PC-3 (cell line): ENCODE measurements around the gene GINS2. TPM values are rescaled to one million over a fixed set of nuclear protein-coding genes. Genes with fewer than 3 reads are reported as not detected.

ENCODE experiments used
- ATAC-seq: fragments of 200-7000 bp; cut with Tn5 transposase; 2 replicates; pipeline ENCODE4 v1.9.1; 2020; ENCODE audit warnings: mild to moderate bottlenecking, moderate library complexity
- BruUV-seq: library from RNA; stranded (reverse); fragments of 400-500 nt; replicated peaks from 2 replicates; lab custom pipeline; 2021; lab: Mats Ljungman, UMichigan
- CTCF ChIA-PET: fragments of 300-600 bp; sonication (Branson Sonifier 250); formaldehyde crosslinking; loops from one replicate; lab custom pipeline; 2022; ENCODE audit warnings: antibody characterized with exemption; lab: Charles Lee
- POLR2A ChIA-PET: fragments of 300-600 bp; sonication (Branson Sonifier 250); formaldehyde crosslinking; loops from one replicate; lab custom pipeline; 2022; ENCODE audit warnings: antibody characterized with exemption; ENCODE audit not compliant: unreplicated experiment; lab: Charles Lee
- DNase-seq: peaks from one replicate; pipeline ENCODE4 v3.0.0-alpha.2; 2015
- H2AFZ ChIP-seq: fragments of 300-600 bp; sonication (generic); 2 replicates; pipeline ENCODE4 v1.6.0; 2016; ENCODE audit warnings: antibody characterized with exemption, low read length
- H3F3A ChIP-seq: fragments of 300-600 bp; sonication (generic); one replicate; pipeline ENCODE4 v1.6.0; 2017; ENCODE audit warnings: antibody characterized with exemption, low read length, control low read depth, mild to moderate bottlenecking; ENCODE audit not compliant: unreplicated experiment
- H3K27ac ChIP-seq: fragments of 300-600 bp; sonication (generic); 2 replicates; pipeline ENCODE4 v1.5.1; 2016; ENCODE audit warnings: mild to moderate bottlenecking, low read length
- H3K27me3 ChIP-seq: fragments of 300-600 bp; sonication (generic); 2 replicates; pipeline ENCODE4 v1.6.1; 2016; ENCODE audit warnings: low read length, mixed read lengths
- H3K36me3 ChIP-seq: fragments of 300-600 bp; sonication (generic); 2 replicates; pipeline ENCODE4 v1.6.1; 2016; ENCODE audit warnings: low read depth, mixed run types, low read length, mixed read lengths
- H3K4me1 ChIP-seq: fragments of 300-600 bp; sonication (generic); 2 replicates; pipeline ENCODE4 v1.5.1; 2016; ENCODE audit warnings: low read length; ENCODE audit not compliant: insufficient read depth
- H3K4me2 ChIP-seq: fragments of 300-600 bp; sonication (generic); 2 replicates; pipeline ENCODE4 v1.6.0; 2016; ENCODE audit warnings: low read length
- H3K4me3 ChIP-seq: fragments of 300-600 bp; sonication (generic); 2 replicates; pipeline ENCODE4 v1.5.1; 2016; ENCODE audit warnings: mild to moderate bottlenecking, low read length, mixed read lengths
- H3K79me2 ChIP-seq: fragments of 300-600 bp; sonication (generic); 2 replicates; pipeline ENCODE4 v1.6.1; 2017; ENCODE audit warnings: low read length, mixed read lengths
- H3K9ac ChIP-seq: fragments of 300-600 bp; sonication (generic); 2 replicates; pipeline ENCODE4 v1.6.0; 2016; ENCODE audit warnings: mild to moderate bottlenecking, low read length
- H3K9me2 ChIP-seq: fragments of 300-600 bp; sonication (generic); replicated peaks from 2 replicates; pipeline ENCODE4 v1.6.1; 2016; ENCODE audit warnings: mixed run types, low read length, mixed read lengths
- H3K9me3 ChIP-seq: fragments of 300-600 bp; sonication (generic); 2 replicates; pipeline ENCODE4 v1.6.1; 2016; ENCODE audit warnings: low read length, mixed read lengths
- H4K20me1 ChIP-seq: fragments of 300-600 bp; sonication (generic); 2 replicates; pipeline ENCODE4 v1.6.1; 2016; ENCODE audit warnings: low read length, mixed read lengths
- EZH2 ChIP-seq: fragments of 300-600 bp; sonication (generic); IDR thresholded peaks from one replicate; pipeline ENCODE4 v1.6.1; 2017; ENCODE audit warnings: antibody characterized with exemption, mild to moderate bottlenecking, low read length; ENCODE audit not compliant: unreplicated experiment
- EZH2phosphoT487 ChIP-seq: fragments of 300-600 bp; sonication (generic); IDR thresholded peaks from 2 replicates; pipeline ENCODE4 v1.6.1; 2018; ENCODE audit warnings: mild to moderate bottlenecking, antibody characterized with exemption, low read length, borderline replicate concordance
- intact Hi-C: fragments of 100-400 bp; cut with micrococcal nuclease; formaldehyde crosslinking; loops from 2 replicates; pipeline ENCODE4 v1.9.0; 2023
- total RNA-seq: library from RNA; depleted of rRNA; stranded (reverse); fragments of >200 nt; gene quantifications from 2 replicates; pipeline ENCODE4 v1.2.3, GENCODE V29; 2014
- TF ChIP-seq, protein P1 (sequence below): fragments of 300-600 bp; sonication (generic); conservative IDR thresholded peaks from 2 replicates; pipeline ENCODE4 v1.5.1; 2017; ENCODE audit warnings: antibody characterized with exemption, low read depth, mild to moderate bottlenecking, low read length

The GINS2 gene
- total RNA-seq, 1 experiment from 2014 or later: 28.7 TPM

DNA sequence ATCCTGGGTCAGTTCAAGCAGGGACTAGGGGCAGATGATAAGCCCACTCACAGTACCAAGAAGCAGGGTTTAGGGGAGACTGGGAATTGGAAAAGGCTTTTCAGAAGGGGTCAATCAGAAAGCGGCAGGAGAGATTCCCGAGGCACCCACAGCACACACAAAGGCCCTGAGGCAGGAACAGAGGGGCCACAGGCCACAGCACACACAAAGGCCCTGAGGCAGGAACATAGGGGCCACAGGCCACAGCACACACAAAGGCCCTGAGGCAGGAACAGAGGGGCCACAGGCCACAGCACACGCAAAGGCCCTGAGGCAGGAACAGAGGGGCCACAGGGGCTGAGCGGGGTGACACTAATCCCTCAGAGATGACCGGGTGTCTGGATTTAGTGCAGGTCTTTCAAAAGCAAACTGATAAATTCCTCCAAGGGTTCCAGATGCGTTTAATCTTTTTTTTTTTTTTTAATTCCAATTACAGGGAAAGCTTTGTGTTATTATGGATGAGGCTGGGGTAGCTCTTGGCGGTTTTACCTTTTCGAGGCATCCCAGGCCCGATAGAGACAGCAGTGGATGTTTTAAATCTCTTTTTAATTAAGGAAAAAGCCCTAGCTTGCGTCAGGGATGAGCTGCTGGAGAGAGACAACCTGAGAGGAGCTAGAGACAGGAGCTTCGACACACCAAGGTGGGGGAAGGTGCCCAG, 31.0 kb upstream of the GINS2 start:
- intact Hi-C loops: loop anchor here (1.0 kb wide), 1 partner anchor 27 kb away; no protein-coding TSS in a partner anchor
- no TSS peak for BruUV-seq
- Histone ChIP-seq H3K27me3 (no peaks in the 10 kb centered on the region), H3K27ac (peak overlapping the region; percentile 28; the same call in 1 of the 2 replicates), H3K4me2 (peak overlapping the region; percentile 29), H3K9ac (no peak overlapping the region), H3K9me2 (no peaks in the 10 kb centered on the region), H4K20me1 (no peaks in the 10 kb centered on the region), H3K36me3 (no peaks in the 10 kb centered on the region), H3K4me3 (no peak overlapping the region), H3K4me1 (peaks cover 10% of the 10 kb centered on the region), H3K79me2 (0 out of 2 replicates have a peak, but pooled peaks cover 4% of the 10 kb centered on the region), H3K9me3 (no peaks in the 10 kb centered on the region), H2AFZ (no peak overlapping the region), H3F3A (no peaks in the 10 kb centered on the region)
- no peak for TF ChIP-seq EZH2
- no peak for TF ChIP-seq EZH2phosphoT487
- TF ChIP-seq, protein P1, sequence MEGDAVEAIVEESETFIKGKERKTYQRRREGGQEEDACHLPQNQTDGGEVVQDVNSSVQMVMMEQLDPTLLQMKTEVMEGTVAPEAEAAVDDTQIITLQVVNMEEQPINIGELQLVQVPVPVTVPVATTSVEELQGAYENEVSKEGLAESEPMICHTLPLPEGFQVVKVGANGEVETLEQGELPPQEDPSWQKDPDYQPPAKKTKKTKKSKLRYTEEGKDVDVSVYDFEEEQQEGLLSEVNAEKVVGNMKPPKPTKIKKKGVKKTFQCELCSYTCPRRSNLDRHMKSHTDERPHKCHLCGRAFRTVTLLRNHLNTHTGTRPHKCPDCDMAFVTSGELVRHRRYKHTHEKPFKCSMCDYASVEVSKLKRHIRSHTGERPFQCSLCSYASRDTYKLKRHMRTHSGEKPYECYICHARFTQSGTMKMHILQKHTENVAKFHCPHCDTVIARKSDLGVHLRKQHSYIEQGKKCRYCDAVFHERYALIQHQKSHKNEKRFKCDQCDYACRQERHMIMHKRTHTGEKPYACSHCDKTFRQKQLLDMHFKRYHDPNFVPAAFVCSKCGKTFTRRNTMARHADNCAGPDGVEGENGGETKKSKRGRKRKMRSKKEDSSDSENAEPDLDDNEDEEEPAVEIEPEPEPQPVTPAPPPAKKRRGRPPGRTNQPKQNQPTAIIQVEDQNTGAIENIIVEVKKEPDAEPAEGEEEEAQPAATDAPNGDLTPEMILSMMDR: no peak
- ChIA-PET CTCF (interaction anchor here (0.6 to 0.7 kb wide), 3 partner anchors 8 to 35 kb away, joined by 3 to 7 read pairs (median 6); no protein-coding TSS in a partner anchor), POLR2A (interaction anchor here (0.6 kb wide), 1 partner anchor 35 kb away, joined by 3 read pairs; no protein-coding TSS in a partner anchor)
- ATAC-seq: no peak
- DNase-seq: no peak

DNA sequence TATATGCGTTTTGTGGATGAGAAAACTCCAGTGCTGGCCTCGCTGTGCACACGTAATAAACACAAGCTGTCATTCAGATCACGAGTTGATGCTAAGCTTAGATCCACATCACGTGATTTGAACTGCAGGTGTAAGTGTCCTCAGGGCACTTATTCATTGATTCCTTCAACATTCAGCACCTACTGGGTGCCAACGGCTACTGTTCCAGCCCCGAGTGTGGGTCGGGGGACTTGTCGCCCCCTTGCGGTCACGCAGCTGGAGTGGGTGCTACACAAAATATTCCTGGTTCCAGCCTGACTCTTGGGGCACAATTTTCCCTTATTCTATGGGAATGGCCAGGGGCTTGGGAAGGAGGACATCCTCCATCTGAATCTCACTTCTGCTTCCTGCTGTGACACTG, 29.9 kb upstream of the GINS2 start:
- TF ChIP-seq EZH2phosphoT487: no peak
- TF ChIP-seq, protein P1: peak; percentile 43
- Histone ChIP-seq H3F3A (no peaks in the 10 kb centered on the region), H3K27ac (no peak overlapping the region), H3K27me3 (no peaks in the 10 kb centered on the region), H2AFZ (no peak overlapping the region), H3K79me2 (0 out of 2 replicates have a peak, but pooled peaks cover 4% of the 10 kb centered on the region), H3K4me2 (no peak overlapping the region), H3K36me3 (no peaks in the 10 kb centered on the region), H3K9ac (no peak overlapping the region), H3K9me2 (no peaks in the 10 kb centered on the region), H4K20me1 (no peaks in the 10 kb centered on the region), H3K9me3 (no peaks in the 10 kb centered on the region), H3K4me3 (no peak overlapping the region), H3K4me1 (peaks cover 10% of the 10 kb centered on the region)
- CTCF ChIA-PET: no interaction called here
- DNase-seq (peak; percentile 23), ATAC-seq (no peak)
- no TSS peak for BruUV-seq
- POLR2A ChIA-PET: no interaction called here
- intact Hi-C loops: no loop called here

DNA sequence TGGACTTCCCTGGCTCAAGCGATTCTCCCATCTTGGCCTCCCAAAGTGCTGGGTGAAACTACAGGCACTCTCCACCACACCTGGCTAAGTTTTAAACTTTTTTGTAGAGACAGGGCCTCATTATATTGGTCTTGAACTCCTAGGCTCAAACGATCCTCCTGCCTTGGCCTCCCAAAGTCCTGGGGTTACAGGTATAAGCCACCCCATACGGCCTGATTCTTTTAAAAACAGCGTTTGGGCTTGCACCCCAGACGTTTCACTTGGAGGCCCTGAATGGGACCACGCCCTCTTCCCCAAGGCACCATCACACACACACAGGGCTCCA, 29.4 kb upstream of the GINS2 start:
- Histone ChIP-seq H3K4me3 (no peak overlapping the region), H2AFZ (no peak overlapping the region), H3K4me1 (peaks cover 10% of the 10 kb centered on the region), H4K20me1 (no peaks in the 10 kb centered on the region), H3K4me2 (no peak overlapping the region), H3K27me3 (no peaks in the 10 kb centered on the region), H3K79me2 (0 out of 2 replicates have a peak, but pooled peaks cover 4% of the 10 kb centered on the region), H3K9me2 (no peaks in the 10 kb centered on the region), H3F3A (no peaks in the 10 kb centered on the region), H3K27ac (no peak overlapping the region), H3K9me3 (no peaks in the 10 kb centered on the region), H3K36me3 (no peaks in the 10 kb centered on the region), H3K9ac (no peak overlapping the region)
- intact Hi-C loops: no loop called here
- CTCF ChIA-PET: no interaction called here
- no TSS peak for BruUV-seq
- no peak for ATAC-seq
- TF ChIP-seq EZH2phosphoT487: no peak
- no peak for TF ChIP-seq EZH2
- TF ChIP-seq, protein P1: no peak
- POLR2A ChIA-PET: no interaction called here
- no peak for DNase-seq
